Activated naive CD4-positive, alpha-beta T cell treated with anti-CD3 and anti-CD28 coated beads, Interleukin-2, amount 10 ng/mL, durations not matched to agents 7 days and 5 days (primary cell): ENCODE results near the gene PDE6A.
"Not testable (repeated sequence)": the region's sequence is repeated elsewhere in the genome, so short reads cannot be mapped to it uniquely, and the experiment has no call there.

Experiments used
- CTCF ChIA-PET: fragments of 350-600 bp; sonication (Branson Sonifier 250); formaldehyde crosslinking; loops from one replicate; lab custom pipeline; 2021; ENCODE audit warnings: antibody characterized with exemption; lab: Charles Lee
- DNase-seq: peaks from one replicate; pipeline ENCODE4 v3.0.0-alpha.2; 2020
- H3K27ac Mint-ChIP-seq: one replicate; pipeline ENCODE4 v1.8.0; 2021; ENCODE audit warnings: mild to moderate bottlenecking, moderate library complexity, mixed read lengths
- H3K27me3 Mint-ChIP-seq: one replicate; pipeline ENCODE4 v1.8.0; 2021; ENCODE audit warnings: mild to moderate bottlenecking, mixed read lengths
- H3K36me3 Mint-ChIP-seq: one replicate; pipeline ENCODE4 v1.8.0; 2021; ENCODE audit warnings: mixed read lengths
- H3K4me1 Mint-ChIP-seq: one replicate; pipeline ENCODE4 v1.8.0; 2021; ENCODE audit warnings: mixed read lengths
- H3K4me3 Mint-ChIP-seq: one replicate; pipeline ENCODE4 v1.8.0; 2021; ENCODE audit warnings: mild to moderate bottlenecking, moderate library complexity, mixed read lengths
- H3K9me3 Mint-ChIP-seq: one replicate; pipeline ENCODE4 v1.8.0; 2021; ENCODE audit warnings: mixed read lengths

PDE6A gene

DNA sequence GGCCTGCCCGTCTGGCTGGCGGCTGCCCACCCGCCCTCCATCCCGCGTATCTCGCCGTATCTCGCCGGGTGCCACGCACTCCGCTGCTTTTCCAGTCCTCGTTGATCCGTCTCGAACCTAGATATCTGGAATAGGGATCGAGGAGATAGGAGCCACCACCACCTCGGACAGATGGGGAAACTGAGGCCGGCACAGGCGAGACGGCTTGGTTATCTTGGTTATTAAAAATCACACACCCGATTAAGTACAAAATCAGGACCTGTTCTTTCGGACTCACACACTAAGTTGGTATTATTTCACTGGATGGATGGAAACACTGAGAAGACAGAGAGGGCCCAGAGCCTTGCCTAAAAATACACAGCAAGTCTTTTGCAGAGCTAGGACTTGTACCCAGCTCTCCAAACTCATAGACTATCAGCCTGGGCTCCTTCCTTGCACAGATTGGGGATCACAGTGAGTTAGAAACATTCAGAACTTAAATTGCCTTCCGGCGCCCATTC is 16.6 kb upstream of the PDE6A start:
- Mint-ChIP-seq H3K27ac (peak overlapping the region; percentile 71), H3K36me3 (peaks cover 5% of the 10 kb centered on the region), H3K27me3 (no peaks in the 10 kb centered on the region), H3K4me1 (peaks cover 32% of the 10 kb centered on the region), H3K9me3 (peaks cover 3% of the 10 kb centered on the region), H3K4me3 (peak overlapping the region; percentile 80)
- DNase-seq: no peak
- CTCF ChIA-PET: interaction anchor here (0.8 to 6.6 kb wide), 19 partner anchors 9 to 294 kb away, joined by 3 to 180 read pairs (median 4); partner anchors contain the start of genes PPARGC1B and TIGD6

GRCh38 chr5:149960272-149961185 is 15.9 kb upstream of the PDE6A start, which contains the start of gene SLC26A2:
TSS of gene SLC26A2 (plus strand) at chr5:149960758. CDS start at chr5:149977653, 16,895 bp downstream.
- Mint-ChIP-seq H3K9me3 (peaks cover 3% of the 10 kb centered on the region), H3K36me3 (peaks cover 5% of the 10 kb centered on the region), H3K4me3 (peak within 1 kb of the TSS; percentile 80), H3K27ac (peak within 1 kb of the TSS; percentile 95), H3K4me1 (peaks cover 32% of the 10 kb centered on the region), H3K27me3 (no peaks in the 10 kb centered on the region)
- peak; percentile 97 for DNase-seq
- CTCF ChIA-PET: interaction anchor here (1.1 to 6.6 kb wide), 15 partner anchors 12 to 344 kb away, joined by 3 to 180 read pairs (median 6); partner anchors contain the start of genes PPARGC1B and TIGD6

GRCh38 chr5:149959406-149960236 is 15.0 kb upstream of the PDE6A start:
- Mint-ChIP-seq H3K27ac (peak overlapping the region; percentile 92), H3K4me1 (peaks cover 32% of the 10 kb centered on the region), H3K4me3 (peak overlapping the region; percentile 80), H3K36me3 (peaks cover 5% of the 10 kb centered on the region), H3K9me3 (peaks cover 3% of the 10 kb centered on the region), H3K27me3 (no peaks in the 10 kb centered on the region)
- DNase-seq: peak; percentile 45
- CTCF ChIA-PET: interaction anchor here (0.6 to 6.6 kb wide), 16 partner anchors 11 to 343 kb away, joined by 3 to 180 read pairs (median 3); no protein-coding TSS in a partner anchor

DNA sequence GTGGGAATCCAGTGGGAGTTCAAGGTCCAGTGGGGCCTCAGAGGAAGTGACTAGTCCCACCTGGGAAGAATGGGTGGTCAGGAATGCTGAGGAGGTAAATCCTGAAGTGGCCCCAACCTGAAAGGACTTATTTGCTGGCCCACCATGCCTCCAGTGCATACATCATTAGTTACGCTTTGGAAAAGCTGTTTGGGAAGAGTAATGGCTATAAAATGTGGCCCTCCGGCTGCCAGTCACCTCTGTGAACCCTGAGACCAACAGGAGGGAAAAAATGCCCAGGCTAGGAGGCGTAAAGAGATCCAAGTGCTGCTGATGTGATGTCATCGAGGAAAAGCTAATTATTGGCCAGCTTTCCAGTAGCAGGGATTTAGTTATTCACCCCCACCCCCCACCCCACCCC is 13.3 kb upstream of the PDE6A start:
- H3K36me3 Mint-ChIP-seq: peaks cover 5% of the 10 kb centered on the region
- H3K4me3 Mint-ChIP-seq: no peak overlapping the region
- CTCF ChIA-PET: interaction anchor here (1.3 to 6.6 kb wide), 3 partner anchors 9 to 125 kb away, joined by 3 to 180 read pairs (median 27); no protein-coding TSS in a partner anchor
- no peak for DNase-seq
- peaks cover 3% of the 10 kb centered on the region for H3K9me3 Mint-ChIP-seq
- H3K4me1 Mint-ChIP-seq: peaks cover 32% of the 10 kb centered on the region
- no peak overlapping the region for H3K27ac Mint-ChIP-seq
- H3K27me3 Mint-ChIP-seq: no peaks in the 10 kb centered on the region

GRCh38 chr5:149956685-149957084 is 12.1 kb upstream of the PDE6A start:
- DNase-seq: no peak
- no peak overlapping the region for H3K4me3 Mint-ChIP-seq
- CTCF ChIA-PET: interaction anchor here (6.6 kb wide), 1 partner anchor 124 kb away, joined by 180 read pairs; no protein-coding TSS in a partner anchor
- H3K27ac Mint-ChIP-seq: no peak overlapping the region
- H3K27me3 Mint-ChIP-seq: no peaks in the 10 kb centered on the region
- peaks cover 20% of the 10 kb centered on the region for H3K4me1 Mint-ChIP-seq
- peaks cover 3% of the 10 kb centered on the region for H3K9me3 Mint-ChIP-seq
- no peaks in the 10 kb centered on the region for H3K36me3 Mint-ChIP-seq

- CTCF ChIA-PET: interaction anchor here (0.7 kb wide), 1 partner anchor 121 kb away, joined by 3 read pairs; no protein-coding TSS in a partner anchor
- no peak overlapping the region for H3K4me3 Mint-ChIP-seq
- peaks cover 3% of the 10 kb centered on the region for H3K9me3 Mint-ChIP-seq
- H3K27me3 Mint-ChIP-seq: peaks cover 4% of the 10 kb centered on the region
- peaks cover 9% of the 10 kb centered on the region for H3K4me1 Mint-ChIP-seq
- no peaks in the 10 kb centered on the region for H3K36me3 Mint-ChIP-seq
- H3K27ac Mint-ChIP-seq: no peak overlapping the region
- no peak for DNase-seq
Observed at GRCh38 chr5:149954798-149955197, 10.2 kb upstream of the PDE6A start.

DNA sequence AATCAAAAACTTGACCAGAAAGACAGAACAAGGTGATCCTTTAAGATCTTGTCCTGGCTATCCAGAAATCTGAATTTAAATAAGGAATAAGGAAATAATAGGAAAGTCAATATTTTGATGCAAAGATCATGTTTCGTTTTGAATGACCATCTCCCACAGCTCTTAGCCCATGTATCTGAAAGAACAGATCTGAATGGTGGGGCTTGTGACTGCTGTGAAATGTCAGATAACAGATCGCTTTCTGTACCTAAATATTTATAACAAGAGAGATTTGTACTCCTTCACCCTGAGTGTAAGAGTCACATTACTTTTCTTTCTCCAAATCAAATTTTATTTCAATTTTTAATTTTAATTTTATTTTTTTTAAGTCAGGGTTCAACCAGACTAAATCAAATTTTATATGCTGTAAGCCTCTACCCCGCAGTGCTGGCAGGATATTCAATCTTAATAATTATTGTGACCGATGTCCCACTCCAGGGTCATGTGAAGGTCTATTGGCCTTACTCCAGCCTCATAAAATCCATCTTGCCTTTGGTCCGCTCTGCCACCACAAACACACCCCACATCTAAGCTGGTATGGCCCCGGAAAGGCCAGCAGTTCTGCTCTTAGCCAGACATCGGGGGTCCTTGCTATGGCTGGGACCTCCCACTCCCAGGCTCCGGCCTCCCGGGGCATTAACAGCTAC is 9.0 kb upstream of the PDE6A start:
- peaks cover 7% of the 10 kb centered on the region for H3K27me3 Mint-ChIP-seq
- DNase-seq: no peak
- no peak overlapping the region for H3K27ac Mint-ChIP-seq
- no peak overlapping the region for H3K4me3 Mint-ChIP-seq
- peaks cover 2% of the 10 kb centered on the region for H3K4me1 Mint-ChIP-seq
- CTCF ChIA-PET: interaction anchor here (1.6 to 3.5 kb wide), 2 partner anchors 9 to 37 kb away, joined by 4 to 19 read pairs; no protein-coding TSS in a partner anchor
- H3K9me3 Mint-ChIP-seq: no peaks in the 10 kb centered on the region
- no peaks in the 10 kb centered on the region for H3K36me3 Mint-ChIP-seq

DNA sequence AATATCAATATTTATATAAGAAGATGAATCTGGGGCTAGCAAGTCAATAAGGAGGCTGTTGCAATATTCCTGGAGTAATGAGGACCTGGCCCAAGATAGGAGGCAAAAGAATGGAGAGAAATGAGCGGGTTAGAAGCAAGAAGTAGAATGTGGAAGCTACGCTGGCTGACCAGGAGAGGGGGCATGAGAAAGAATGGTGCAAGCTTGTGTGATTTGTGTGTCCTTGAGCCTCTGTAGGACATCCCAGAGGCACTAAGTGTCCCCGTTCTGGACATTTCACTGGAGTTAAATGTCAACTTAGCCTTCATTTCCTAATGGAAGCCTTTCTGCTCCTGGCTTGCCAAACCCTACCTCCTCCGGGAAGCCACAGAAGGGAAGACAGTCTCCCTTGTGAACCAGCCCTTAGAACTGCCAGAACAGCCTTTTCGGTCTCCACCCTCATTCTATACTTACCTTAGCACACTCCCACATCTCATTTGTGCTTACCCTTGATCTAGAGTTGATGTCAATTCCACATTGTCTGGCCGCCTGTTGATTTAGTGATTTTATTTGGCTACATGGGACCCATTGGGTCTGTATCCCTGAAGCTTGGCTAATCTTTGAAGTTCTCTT is 6.7 kb upstream of the PDE6A start:
- Mint-ChIP-seq H3K27me3 (peaks cover 7% of the 10 kb centered on the region), H3K27ac (no peak overlapping the region), H3K4me1 (no peaks in the 10 kb centered on the region), H3K4me3 (no peak overlapping the region), H3K9me3 (no peaks in the 10 kb centered on the region), H3K36me3 (no peaks in the 10 kb centered on the region)
- CTCF ChIA-PET: interaction anchor here (0.8 to 5.6 kb wide), 3 partner anchors 8 to 24 kb away, joined by 4 to 27 read pairs (median 19); partner anchors contain the start of gene SLC26A2
- DNase-seq: no peak

DNA sequence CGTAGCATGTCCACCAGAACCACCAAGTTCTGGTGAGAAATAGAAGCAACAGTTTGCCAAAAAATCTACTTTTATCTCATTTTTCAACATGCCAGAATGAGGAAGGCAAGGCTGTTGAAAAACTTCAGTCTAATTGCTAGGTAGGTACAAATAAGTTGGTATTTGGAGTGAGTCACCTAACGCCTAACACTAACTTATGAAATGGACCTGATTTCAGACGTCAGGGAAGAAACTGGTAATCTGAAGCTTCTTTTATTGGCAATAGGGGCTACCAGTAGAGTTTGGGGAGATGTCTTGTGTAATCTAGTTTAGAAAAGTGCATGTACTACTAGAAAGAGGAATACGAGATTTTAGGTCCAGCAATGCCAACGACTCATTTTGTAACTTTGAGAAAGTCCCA is 4.4 kb upstream of the PDE6A start:
- no peaks in the 10 kb centered on the region for H3K4me1 Mint-ChIP-seq
- DNase-seq: no peak
- H3K4me3 Mint-ChIP-seq: no peak overlapping the region
- no peak overlapping the region for H3K27ac Mint-ChIP-seq
- no peaks in the 10 kb centered on the region for H3K36me3 Mint-ChIP-seq
- no peaks in the 10 kb centered on the region for H3K9me3 Mint-ChIP-seq
- H3K27me3 Mint-ChIP-seq: peaks cover 14% of the 10 kb centered on the region
- CTCF ChIA-PET: interaction anchor here (1.4 to 5.6 kb wide), 2 partner anchors 10 to 13 kb away, joined by 6 to 27 read pairs; partner anchors contain the start of gene SLC26A2

DNA sequence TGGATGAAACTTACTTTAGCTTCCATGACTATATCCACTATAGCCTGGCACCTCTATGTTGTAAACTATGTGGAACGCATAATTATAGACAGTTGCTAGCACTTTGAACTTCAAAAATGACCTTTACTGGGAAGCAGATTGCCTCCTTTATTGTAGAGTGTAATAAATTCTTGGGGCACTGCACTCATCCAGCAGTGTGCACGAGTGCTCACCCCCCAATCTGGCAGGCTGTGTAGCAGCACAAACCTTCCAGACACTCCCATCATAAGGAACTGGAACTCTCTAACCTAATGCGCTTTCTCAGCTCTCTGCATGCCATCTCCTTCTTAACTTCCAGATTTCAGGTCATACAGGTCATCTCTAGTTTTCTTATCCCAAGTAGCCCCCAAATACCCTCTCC is 1.5 kb upstream of the PDE6A start:
- CTCF ChIA-PET: interaction anchor here (0.7 to 5.6 kb wide), 4 partner anchors 13 to 112 kb away, joined by 3 to 27 read pairs (median 4); partner anchors contain the start of gene SLC26A2
- Mint-ChIP-seq H3K9me3 (no peaks in the 10 kb centered on the region), H3K4me3 (no peak overlapping the region)

GRCh38 chr5:149943177-149943949 is 1.2 kb downstream of the PDE6A start:
- peaks cover 13% of the 10 kb centered on the region for H3K27me3 Mint-ChIP-seq

More for the DNA sequence above, 1.5 kb upstream of the PDE6A start:
- H3K4me1 Mint-ChIP-seq: no peaks in the 10 kb centered on the region
- H3K27ac Mint-ChIP-seq: no peak overlapping the region
- peaks cover 17% of the 10 kb centered on the region for H3K27me3 Mint-ChIP-seq
- no peak for DNase-seq
- H3K36me3 Mint-ChIP-seq: no peaks in the 10 kb centered on the region

GRCh38 chr5:149942741-149943169 is 1.8 kb downstream of the PDE6A start:
- H3K4me3 Mint-ChIP-seq, H3K4me1 Mint-ChIP-seq, H3K36me3 Mint-ChIP-seq, H3K27ac Mint-ChIP-seq, DNase-seq, H3K9me3 Mint-ChIP-seq, CTCF ChIA-PET: not testable (repeated sequence)
- peaks cover 13% of the 10 kb centered on the region for H3K27me3 Mint-ChIP-seq

More at GRCh38 chr5:149943177-149943949, 1.2 kb downstream of the PDE6A start:
- H3K9me3 Mint-ChIP-seq, DNase-seq, H3K4me3 Mint-ChIP-seq, H3K27ac Mint-ChIP-seq, CTCF ChIA-PET, H3K4me1 Mint-ChIP-seq, H3K36me3 Mint-ChIP-seq: not testable (repeated sequence)
